Naive thymus-derived CD4-positive, alpha-beta T cell (primary cell): Measurements from ENCODE around the gene EIF4G3. TPM values are rescaled to one million over a fixed set of nuclear protein-coding genes. Genes with fewer than 3 reads are reported as not detected.
"Not testable (repeated sequence)": the region's sequence is repeated elsewhere in the genome, so short reads cannot be mapped to it uniquely, and the experiment has no call there.

Experiments
- ATAC-seq: fragments of 150-1000 bp; cut with Tn5 transposase; 2 replicates; pipeline ENCODE4 v1.10.0; 2021; ENCODE audit warnings: mild to moderate bottlenecking, moderate library complexity
- CTCF ChIA-PET: fragments of 350-600 bp; sonication (Branson Sonifier 250); formaldehyde crosslinking; loops from one replicate; lab custom pipeline; 2021; ENCODE audit warnings: antibody characterized with exemption; lab: Charles Lee
- POLR2A ChIA-PET: fragments of 350-600 bp; sonication (Branson Sonifier 250); formaldehyde crosslinking; loops from one replicate; lab custom pipeline; 2021; ENCODE audit warnings: antibody characterized with exemption, inconsistent platforms; lab: Charles Lee
- DNase-seq, 9 donors: peaks; one replicate each; pipeline versions ENCODE4 v3.0.0 to v3.0.0-alpha.2; 2020 to 2022; ENCODE audit warnings: mixed read lengths in 1 of 9
- H3K27ac ChIP-seq: one replicate; pipeline ENCODE4 v1.7.0; 2013; ENCODE audit warnings: mild to moderate bottlenecking, low read depth, low read length, moderate library complexity
- H3K27me3 ChIP-seq, 2 donors: one replicate each; pipeline ENCODE4 v1.7.0; 2013; ENCODE audit warnings: low read length in 2 of 2, mild to moderate bottlenecking in 2 of 2, moderate library complexity in 2 of 2; ENCODE audit not compliant: control insufficient read depth in 2 of 2, insufficient read depth in 2 of 2
- H3K36me3 ChIP-seq, 3 experiments: 1 replicate in 2 of 3; 2 replicates in 1 of 3; pipeline ENCODE4 v1.7.0; 2013; ENCODE audit warnings: low read length in 3 of 3, mild to moderate bottlenecking in 3 of 3, moderate library complexity in 1 of 3; ENCODE audit not compliant: insufficient read depth in 3 of 3, control insufficient read depth in 2 of 3
- H3K4me1 ChIP-seq, 2 donors: one replicate each; pipeline ENCODE4 v1.7.0; 2013; ENCODE audit warnings: low read length in 2 of 2, mild to moderate bottlenecking in 2 of 2, moderate library complexity in 1 of 2; ENCODE audit not compliant: control insufficient read depth in 2 of 2, insufficient read depth in 2 of 2
- H3K4me3 ChIP-seq: 2 replicates; pipeline ENCODE4 v1.7.0; 2013; ENCODE audit warnings: mild to moderate bottlenecking, low read length
- H3K9me3 ChIP-seq, 3 experiments: 1 replicate in 2 of 3; 2 replicates in 1 of 3; pipeline ENCODE4 v1.7.0; 2013; ENCODE audit warnings: low read length in 3 of 3; ENCODE audit not compliant: control insufficient read depth in 2 of 3
- H3K27ac Mint-ChIP-seq, 9 donors: one replicate each; pipeline ENCODE4 v1.8.0; 2020 to 2022; ENCODE audit warnings: mixed read lengths in 9 of 9, mild to moderate bottlenecking in 8 of 9, moderate library complexity in 5 of 9, inconsistent platforms in 2 of 9
- H3K27me3 Mint-ChIP-seq, 5 donors: one replicate each; pipeline ENCODE4 v1.8.0; 2021 to 2022; ENCODE audit warnings: mixed read lengths in 5 of 5, mild to moderate bottlenecking in 1 of 5
- H3K36me3 Mint-ChIP-seq, 5 donors: one replicate each; pipeline ENCODE4 v1.8.0; 2020 to 2022; ENCODE audit warnings: mixed read lengths in 5 of 5, mild to moderate bottlenecking in 3 of 5, inconsistent platforms in 1 of 5
- H3K4me1 Mint-ChIP-seq, 7 donors: one replicate each; pipeline ENCODE4 v1.8.0; 2020 to 2022; ENCODE audit warnings: mixed read lengths in 7 of 7, mild to moderate bottlenecking in 3 of 7, inconsistent platforms in 1 of 7
- H3K4me3 Mint-ChIP-seq, 10 donors: one replicate each; pipeline ENCODE4 v1.8.0; 2020 to 2022; ENCODE audit warnings: mild to moderate bottlenecking in 10 of 10, mixed read lengths in 10 of 10, moderate library complexity in 6 of 10, inconsistent platforms in 2 of 10
- H3K9me3 Mint-ChIP-seq, 11 donors: one replicate each; pipeline ENCODE4 v1.8.0; 2020 to 2022; ENCODE audit warnings: mixed read lengths in 11 of 11, mild to moderate bottlenecking in 4 of 11, inconsistent platforms in 1 of 11, moderate library complexity in 1 of 11
- intact Hi-C, 2 donors: fragments of 100-400 bp; cut with micrococcal nuclease; formaldehyde crosslinking; loops; one replicate each; pipeline ENCODE4 v1.15.1; 2023
- polyA plus RNA-seq, 2 donors: library from polyadenylated mRNA; unstranded; fragments of 300-500 nt; fragmentation: Illumina TruSeq; gene quantifications; one replicate each; pipeline ENCODE4 v1.2.3, GENCODE V29; 2021
- total RNA-seq, 6 experiments: library from RNA in 5 of 6; stranded (reverse) in 5 of 6; gene quantifications; 1 replicate in 5 of 6; 2 replicates in 1 of 6; pipeline ENCODE4 v1.2.3 and lab custom pipeline; 2021 to 2026

The EIF4G3 gene
- total and polyA plus RNA-seq, 7 experiments from 2014 or later, result 3.3 to 46.3 (median 16.4) TPM

DNA sequence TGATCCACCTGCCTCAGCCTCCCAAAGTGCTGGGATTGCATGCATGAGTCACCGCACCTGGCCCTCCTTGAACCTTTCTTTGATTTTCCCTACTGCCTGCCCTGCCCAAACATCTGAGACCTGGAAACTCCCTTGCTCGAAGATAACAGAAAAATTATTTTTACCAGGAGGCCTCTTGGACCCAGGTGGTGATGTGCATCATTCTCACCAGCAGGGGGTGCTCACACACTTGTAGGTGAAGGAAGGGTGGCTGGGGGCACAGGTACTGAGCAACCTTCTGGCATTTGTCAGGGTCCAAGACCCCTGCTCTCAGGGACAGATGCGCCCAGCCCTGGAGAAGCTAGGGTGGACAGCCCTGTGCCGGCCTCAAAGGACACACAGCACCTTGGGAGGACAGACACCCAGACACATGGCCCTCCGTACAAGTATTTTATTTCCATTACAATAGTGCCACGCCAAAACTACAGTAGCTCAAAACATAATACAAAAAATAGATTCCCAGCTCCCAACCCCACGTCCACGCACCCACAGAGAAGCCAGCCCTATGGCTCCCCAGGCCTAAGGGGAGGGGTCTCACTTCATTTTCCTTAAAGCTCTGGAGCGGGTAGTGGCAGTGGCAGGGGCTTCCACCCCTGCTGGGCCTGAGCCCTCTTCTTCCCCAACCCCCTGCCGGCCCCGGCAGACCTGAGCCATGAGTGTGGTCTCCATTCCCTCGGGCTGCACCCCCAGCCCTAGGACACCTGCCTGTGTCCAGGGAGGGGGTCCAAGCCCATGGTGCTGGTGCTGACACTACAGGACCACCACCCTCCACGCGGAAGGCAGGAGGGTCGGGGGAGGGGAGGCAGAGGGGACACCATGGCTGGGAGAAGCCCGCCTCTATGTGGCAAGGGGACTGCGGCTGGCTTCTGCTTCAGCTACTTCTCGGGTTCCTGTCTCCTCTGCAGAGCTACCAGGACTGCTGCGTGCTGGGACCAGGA, 40.4 kb upstream of the EIF4G3 start:
- peak overlapping the region in 8 of 9 donors; percentile 30 to 93 (median 70) for H3K27ac Mint-ChIP-seq
- CTCF ChIA-PET, result interaction anchor here (0.6 to 2.8 kb wide), 6 partner anchors 15 to 279 kb away, joined by 3 to 19 read pairs (median 4); no protein-coding TSS in a partner anchor
- Histone ChIP-seq H3K36me3 (peaks cover 0 to 47% (median 8%) of the 10 kb centered on the region in 3 experiments), H3K9me3 (no peaks in the 10 kb centered on the region), H3K27me3 (no peaks in the 10 kb centered on the region), H3K4me3 (no peak overlapping the region), H3K4me1 (no peaks in the 10 kb centered on the region), H3K27ac (no peak overlapping the region)
- DNase-seq (peak; percentile 37 to 66 (median 60)), ATAC-seq (peak; percentile 82)
- POLR2A ChIA-PET, result no interaction called here
- intact Hi-C loops, result loop anchor here (1.0 kb wide), 2 partner anchors 38 to 151 kb away; no protein-coding TSS in a partner anchor
- H3K36me3 Mint-ChIP-seq, result peaks cover 0 to 16% (median 3%) of the 10 kb centered on the region in 5 donors
- H3K4me3 Mint-ChIP-seq, result no peak overlapping the region
- H3K27me3 Mint-ChIP-seq, result no peaks in the 10 kb centered on the region
- peaks cover 0 to 8% (median 6%) of the 10 kb centered on the region in 7 donors for H3K4me1 Mint-ChIP-seq
- H3K9me3 Mint-ChIP-seq, result no peaks in the 10 kb centered on the region

DNA sequence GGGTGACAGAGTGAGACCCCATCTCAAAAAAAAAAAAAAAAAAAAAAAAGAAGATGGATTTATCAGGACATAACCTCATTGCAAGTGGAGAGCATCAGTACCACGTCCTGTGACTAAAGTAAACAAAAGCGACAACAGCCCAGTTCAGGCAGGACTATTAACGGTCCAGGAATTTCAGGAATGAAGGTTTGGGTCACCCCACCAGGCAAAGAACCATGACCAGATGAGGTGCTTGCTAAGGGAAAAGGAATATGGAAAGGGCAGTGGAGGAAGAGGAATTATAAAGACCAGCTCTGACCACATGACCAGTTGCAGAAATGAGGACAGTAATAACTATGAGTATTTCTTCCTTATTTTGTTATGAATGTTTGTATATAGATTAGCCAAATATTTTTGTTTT, 35.4 kb upstream of the EIF4G3 start:
- Mint-ChIP-seq H3K27ac (no peak overlapping the region), H3K36me3 (no peaks in the 10 kb centered on the region), H3K27me3 (no peaks in the 10 kb centered on the region), H3K4me3 (no peak overlapping the region), H3K9me3 (no peaks in the 10 kb centered on the region), H3K4me1 (peaks cover 0 to 9% (median 6%) of the 10 kb centered on the region in 7 donors)
- ChIA-PET POLR2A (no interaction called here), CTCF (no interaction called here)
- no peak overlapping the region for H3K27ac ChIP-seq
- no peak for DNase-seq
- no peaks in the 10 kb centered on the region for H3K9me3 ChIP-seq
- H3K4me3 ChIP-seq, result no peak overlapping the region
- H3K27me3 ChIP-seq, result no peaks in the 10 kb centered on the region
- no peaks in the 10 kb centered on the region for H3K36me3 ChIP-seq
- intact Hi-C loops, result no loop called here
- no peak for ATAC-seq
- H3K4me1 ChIP-seq, result no peaks in the 10 kb centered on the region

DNA sequence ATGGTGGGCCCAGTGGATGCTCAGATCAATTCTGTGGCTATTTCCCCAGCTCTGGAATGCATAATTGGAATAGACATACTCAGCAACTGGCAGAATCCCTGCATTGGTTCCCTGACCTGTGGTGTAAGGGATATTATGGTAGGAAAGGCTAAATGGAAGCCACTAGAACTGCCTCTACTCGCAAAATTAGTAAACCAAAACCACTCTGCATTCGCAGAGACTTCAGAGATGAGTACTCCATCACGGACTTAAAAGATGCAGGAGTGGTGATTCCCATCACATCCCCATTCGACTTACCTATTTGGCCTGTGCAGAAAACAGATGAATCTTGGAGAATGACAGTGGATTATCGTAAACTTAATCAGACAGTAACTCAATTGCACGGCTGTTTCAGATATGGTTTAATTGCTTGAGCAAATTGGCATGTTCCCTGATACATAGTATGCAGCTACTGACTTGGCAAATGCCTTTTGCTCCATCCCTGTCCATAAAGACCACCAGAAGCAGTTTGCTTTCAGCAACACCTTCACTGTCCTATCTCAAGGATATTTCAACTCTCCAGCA, 31.5 kb upstream of the EIF4G3 start:
- H3K4me1 ChIP-seq, H3K27ac Mint-ChIP-seq, H3K27me3 ChIP-seq, H3K4me1 Mint-ChIP-seq, H3K27ac ChIP-seq, ATAC-seq, H3K36me3 Mint-ChIP-seq, H3K36me3 ChIP-seq, H3K9me3 ChIP-seq, POLR2A ChIA-PET, H3K9me3 Mint-ChIP-seq, CTCF ChIA-PET, H3K4me3 ChIP-seq, intact Hi-C loops, H3K27me3 Mint-ChIP-seq, DNase-seq, H3K4me3 Mint-ChIP-seq: not testable (repeated sequence)

DNA sequence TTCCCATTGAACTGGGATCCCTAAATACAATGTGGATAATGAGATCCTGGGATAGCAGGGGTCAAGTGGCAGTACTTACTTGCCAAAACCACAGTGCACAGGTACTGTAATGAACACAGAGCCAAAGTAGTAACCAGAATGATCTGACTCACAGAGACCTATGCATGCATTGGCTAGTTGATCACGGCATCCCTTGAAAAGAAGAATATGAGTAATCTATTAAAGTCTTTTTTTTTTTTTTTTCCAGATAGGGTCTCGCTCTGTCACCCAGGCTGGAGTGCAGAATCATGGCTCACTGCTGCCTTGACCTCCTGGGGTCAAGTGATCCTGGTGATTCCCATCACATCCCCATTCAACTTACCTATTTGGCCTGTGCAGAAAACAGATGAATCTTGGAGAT, 29.4 kb upstream of the EIF4G3 start:
- Mint-ChIP-seq H3K27me3 (no peaks in the 10 kb centered on the region), H3K4me3 (no peak overlapping the region), H3K36me3 (no peaks in the 10 kb centered on the region), H3K4me1 (peaks cover 0 to 5% (median 0%) of the 10 kb centered on the region in 7 donors), H3K9me3 (no peaks in the 10 kb centered on the region), H3K27ac (no peak overlapping the region)
- Histone ChIP-seq H3K4me3 (no peak overlapping the region), H3K36me3 (no peaks in the 10 kb centered on the region), H3K4me1 (no peaks in the 10 kb centered on the region), H3K9me3 (no peaks in the 10 kb centered on the region), H3K27ac (no peak overlapping the region), H3K27me3 (no peaks in the 10 kb centered on the region)
- ATAC-seq (no peak), DNase-seq (no peak)
- CTCF ChIA-PET, result no interaction called here
- POLR2A ChIA-PET, result interaction anchor here (0.6 to 0.7 kb wide), 2 partner anchors 493 to 851 kb away, joined by 3 read pairs; no protein-coding TSS in a partner anchor
- intact Hi-C loops, result no loop called here

DNA sequence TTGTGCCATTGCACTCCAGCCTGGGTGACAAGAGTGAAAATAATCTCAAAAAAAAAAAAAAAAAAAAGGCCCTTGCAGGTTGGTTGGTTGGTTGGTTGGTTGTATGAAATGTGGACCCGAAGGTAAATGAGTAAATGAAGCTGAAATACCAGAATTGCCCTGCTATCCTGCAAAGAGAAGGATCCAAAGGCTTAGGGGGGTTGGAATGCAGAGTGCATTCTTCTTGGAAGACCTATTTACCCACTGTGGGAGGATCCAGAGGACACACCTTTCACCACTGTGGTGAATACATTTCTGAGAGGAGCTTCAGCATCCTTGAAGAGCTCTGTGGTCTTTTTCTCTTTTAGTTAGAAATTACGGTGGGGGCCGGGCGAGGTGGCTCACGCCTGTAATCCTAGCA, 28.7 kb upstream of the EIF4G3 start:
- Histone ChIP-seq H3K4me3 (no peak overlapping the region), H3K27ac (no peak overlapping the region), H3K4me1 (no peaks in the 10 kb centered on the region), H3K27me3 (no peaks in the 10 kb centered on the region), H3K36me3 (no peaks in the 10 kb centered on the region), H3K9me3 (no peaks in the 10 kb centered on the region)
- intact Hi-C loops, result no loop called here
- DNase-seq, result no peak
- ChIA-PET POLR2A (interaction anchor here (0.7 kb wide), 1 partner anchor 852 kb away, joined by 3 read pairs; no protein-coding TSS in a partner anchor), CTCF (no interaction called here)
- Mint-ChIP-seq H3K27ac (no peak overlapping the region), H3K36me3 (no peaks in the 10 kb centered on the region), H3K4me1 (peaks cover 0 to 5% (median 0%) of the 10 kb centered on the region in 7 donors), H3K27me3 (no peaks in the 10 kb centered on the region), H3K9me3 (no peaks in the 10 kb centered on the region), H3K4me3 (no peak overlapping the region)
- no peak for ATAC-seq

DNA sequence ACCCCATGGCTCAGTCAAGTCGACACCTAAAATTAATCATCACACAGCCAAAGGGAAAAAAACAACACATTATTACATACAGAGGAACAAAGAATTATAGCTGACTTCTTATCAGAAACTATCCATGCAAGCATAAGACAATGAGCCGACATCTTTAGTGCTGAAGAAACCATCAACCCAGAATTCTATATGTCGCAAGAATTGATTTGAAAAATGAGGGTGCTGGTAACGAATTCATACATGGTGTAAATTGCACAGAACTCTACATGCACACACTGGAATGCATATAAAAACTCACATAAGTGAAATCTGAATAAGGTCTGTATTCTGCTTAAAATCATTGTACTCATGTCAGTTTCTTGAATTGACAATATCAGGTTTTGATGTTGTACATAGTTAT, 25.0 kb upstream of the EIF4G3 start:
- Mint-ChIP-seq H3K27ac (no peak overlapping the region), H3K4me1 (no peaks in the 10 kb centered on the region), H3K27me3 (peaks cover under 1 to 5% (median under 1%) of the 10 kb centered on the region in 5 donors), H3K9me3 (no peaks in the 10 kb centered on the region), H3K36me3 (no peaks in the 10 kb centered on the region), H3K4me3 (no peak overlapping the region)
- Histone ChIP-seq H3K4me3 (no peak overlapping the region), H3K4me1 (no peaks in the 10 kb centered on the region), H3K27me3 (no peaks in the 10 kb centered on the region), H3K27ac (no peak overlapping the region), H3K9me3 (no peaks in the 10 kb centered on the region), H3K36me3 (no peaks in the 10 kb centered on the region)
- ChIA-PET POLR2A (no interaction called here), CTCF (interaction anchor here (0.6 to 0.9 kb wide), 2 partner anchors 220 to 496 kb away, joined by 4 to 5 read pairs; no protein-coding TSS in a partner anchor)
- DNase-seq (no peak), ATAC-seq (no peak)
- intact Hi-C loops, result no loop called here
